ENCODE data around the gene NPPC.
"Not testable (repeated sequence)": the region's sequence is repeated elsewhere in the genome, so short reads cannot be mapped to it uniquely, and the experiment has no call there.

Gene NPPC

DNA sequence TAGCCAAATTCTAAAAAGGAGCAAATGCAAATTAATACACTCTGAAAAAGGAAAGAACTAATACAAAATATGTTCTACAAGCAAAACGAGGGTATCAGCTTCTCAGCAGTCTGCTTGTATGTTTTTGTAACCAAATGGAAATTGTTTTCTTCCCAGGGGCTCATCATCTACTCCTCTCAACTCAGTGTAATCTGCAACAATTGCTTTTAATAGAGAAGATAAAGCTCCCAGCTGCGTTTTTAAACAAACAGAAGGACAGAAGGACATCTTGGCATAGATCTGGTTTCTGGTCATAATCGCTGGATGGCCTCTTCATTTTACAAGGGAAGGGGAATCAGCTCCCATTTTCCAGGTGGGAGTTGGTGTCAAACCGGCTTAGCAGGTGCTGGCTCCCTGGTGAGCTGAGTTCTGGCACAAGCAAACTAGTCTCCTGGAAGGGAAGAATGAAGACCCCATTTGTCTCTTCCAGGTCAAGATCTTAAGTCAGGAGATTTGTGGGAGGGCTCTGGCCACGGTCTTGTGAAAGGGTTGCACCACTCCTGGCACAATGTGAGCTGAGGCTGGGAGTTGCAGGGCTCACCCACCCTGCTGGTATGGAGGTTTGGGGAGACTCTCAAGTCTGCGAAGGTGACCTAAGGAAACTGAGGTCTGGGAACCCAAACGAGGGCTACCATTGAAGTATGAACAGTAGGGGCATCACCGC lies 41.6 kb downstream of the NPPC start:
- DNase-seq: no peak

DNA sequence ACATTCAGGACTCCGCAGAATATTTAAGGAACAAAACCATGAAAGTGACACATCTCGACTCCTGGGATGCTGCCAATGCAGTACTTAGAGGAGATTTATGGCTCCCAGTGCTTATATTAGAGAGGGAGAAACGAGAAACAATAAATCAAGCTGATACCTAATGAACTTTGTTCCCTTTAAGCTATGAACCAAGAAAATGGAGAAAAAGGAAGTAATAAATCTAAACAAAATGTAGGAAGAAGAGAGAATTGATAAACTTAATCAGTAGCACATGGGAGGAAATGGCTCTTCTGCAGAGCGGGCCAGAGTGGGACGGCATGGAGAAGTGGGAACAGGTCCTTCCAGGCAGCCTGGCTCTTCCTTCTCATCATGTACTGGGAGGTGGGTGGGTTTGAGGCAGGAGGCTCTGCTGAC lies 42.7 kb downstream of the NPPC start:
- no peak for DNase-seq

DNA sequence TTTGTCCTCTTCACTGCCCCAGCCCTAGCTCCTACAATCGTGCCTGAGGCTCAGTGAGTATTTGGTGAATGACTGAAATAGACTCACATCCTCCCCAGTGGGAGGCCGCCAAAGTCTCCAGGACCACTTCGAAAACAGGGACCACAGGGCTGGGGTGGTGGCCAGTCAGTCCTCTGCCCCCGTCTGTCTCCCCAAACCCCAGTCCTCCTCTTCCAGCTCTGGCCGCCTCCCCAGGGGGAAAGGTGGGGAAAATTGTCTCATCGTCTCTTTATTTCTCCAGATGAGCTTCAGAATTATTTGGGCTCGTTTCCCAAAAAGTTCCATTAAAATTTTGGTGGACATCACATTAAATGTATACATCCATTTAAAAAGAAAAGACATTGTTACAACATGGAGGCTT lies 43.5 kb downstream of the NPPC start:
- DNase-seq: no peak

DNA sequence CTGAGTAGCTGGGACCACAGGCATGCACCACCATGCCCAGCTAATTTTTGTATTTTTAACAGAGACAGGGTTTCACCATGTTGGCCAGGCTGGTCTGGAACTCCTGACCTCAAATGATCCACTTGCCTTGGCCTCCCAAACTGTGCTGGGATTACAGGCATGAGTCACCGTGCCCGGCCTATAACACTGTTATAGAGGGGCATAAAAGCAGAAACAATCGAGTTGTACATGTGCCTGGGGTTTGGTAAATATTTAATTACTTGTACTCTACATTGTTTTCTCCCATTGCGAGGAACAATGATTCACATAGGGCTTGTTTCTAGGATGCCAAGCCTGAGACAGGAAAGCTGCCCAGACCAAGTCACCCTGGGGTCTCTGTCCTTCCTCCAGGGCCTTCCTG lies 45.8 kb downstream of the NPPC start:
- DNase-seq: not testable (repeated sequence)

DNA sequence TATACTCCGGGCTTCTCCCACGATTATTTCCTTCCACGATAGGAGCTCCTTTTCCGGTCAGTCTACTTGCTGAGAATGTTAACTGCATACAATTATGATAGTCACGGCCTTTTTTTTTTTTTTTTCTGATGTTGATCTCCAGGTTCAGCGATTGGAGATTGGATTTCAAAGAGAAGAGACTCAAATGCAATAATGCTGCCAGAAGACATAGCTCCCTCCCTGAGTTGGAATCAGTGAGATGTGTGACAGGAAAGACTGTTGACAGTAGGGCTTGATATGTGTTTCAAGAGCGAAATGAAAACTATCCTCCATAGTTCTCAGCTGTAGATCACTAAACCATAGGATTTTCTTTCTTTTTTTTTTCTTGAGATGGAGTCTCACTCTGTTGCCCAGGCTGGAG lies 47.0 kb downstream of the NPPC start:
- DNase-seq: no peak

DNA sequence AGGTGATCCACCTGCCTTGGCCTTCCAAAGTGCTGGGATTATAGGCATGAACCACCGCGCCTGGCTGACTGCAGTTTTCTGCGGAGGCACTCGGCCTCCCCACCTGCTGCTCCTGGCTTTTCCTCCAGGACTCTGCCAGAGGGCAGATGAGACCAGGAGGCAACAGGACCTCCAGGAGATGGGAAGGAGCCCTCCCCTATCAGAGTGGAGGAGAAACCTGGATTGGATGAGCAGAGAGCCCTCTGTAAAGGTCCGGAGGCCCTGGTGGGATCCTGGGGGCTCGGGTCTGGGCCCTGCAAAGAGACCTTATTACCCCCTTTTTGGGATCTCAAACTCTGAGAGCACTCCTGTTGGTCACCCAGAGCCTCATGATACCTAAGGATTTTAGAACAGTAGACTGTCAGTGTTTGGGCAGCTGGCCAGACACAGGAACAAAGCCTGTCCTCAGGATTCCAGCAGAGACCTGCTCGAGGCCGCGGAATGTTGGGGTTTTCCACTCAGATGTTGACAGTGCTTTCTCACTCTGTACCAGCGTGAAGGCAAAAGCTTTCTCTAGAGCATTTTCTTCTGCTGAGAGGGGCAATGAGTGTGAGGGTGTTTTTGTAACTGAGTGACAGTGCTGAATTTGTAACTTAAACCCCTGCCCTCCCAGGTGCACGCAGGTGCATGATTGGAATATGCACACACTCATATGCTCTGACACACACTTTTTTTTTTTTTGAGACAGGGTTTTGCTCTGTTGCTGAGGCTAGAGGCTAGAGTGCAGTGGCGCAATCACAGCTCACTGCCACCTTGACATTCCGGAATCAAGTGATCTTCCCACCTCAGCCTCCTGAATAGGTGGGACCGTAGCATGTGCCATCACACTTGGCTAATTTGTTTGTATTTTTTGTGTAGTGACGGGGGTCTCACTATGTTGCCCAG lies 48.4 kb downstream of the NPPC start:
- DNase-seq: no peak

DNA sequence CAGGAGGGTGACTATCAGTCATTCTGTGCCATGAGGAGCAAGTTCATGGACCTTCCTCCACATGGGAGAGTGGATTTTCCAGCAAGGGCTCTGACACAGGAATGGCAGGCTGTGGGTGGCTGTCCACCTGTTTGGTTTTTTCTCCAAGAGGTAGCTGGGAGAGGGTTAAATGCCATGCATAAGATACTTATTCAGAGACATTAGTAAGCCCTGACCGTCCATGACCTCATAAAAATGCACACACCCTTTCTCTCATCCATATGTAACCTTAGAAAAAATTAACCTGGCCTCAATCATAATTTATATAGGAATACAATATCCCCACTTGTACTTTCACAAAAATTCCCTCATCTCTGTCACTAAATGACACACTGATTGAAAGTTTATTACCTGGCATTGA lies 51.3 kb downstream of the NPPC start:
- no peak for DNase-seq

Measured in cortex of kidney (tissue), 1 donor.